AG09309 (cell line): ENCODE measurements around the gene EPHB4.
A peak's percentile ranks its signal among the peaks of the same experiment; 100 is the strongest.
"Not testable (repeated sequence)": the region's sequence is repeated elsewhere in the genome, so short reads cannot be mapped to it uniquely, and the experiment has no call there.

Source experiments
- DNase-seq: peaks from one replicate; pipeline ENCODE4 v3.0.0-alpha.2; 2010; ENCODE audit warnings: low read depth
- H3K4me3 ChIP-seq: 2 replicates; pipeline ENCODE4 v1.5.1; 2011; ENCODE audit warnings: mild to moderate bottlenecking, low read depth, low read length, moderate library complexity; ENCODE audit not compliant: control insufficient read depth
- CTCF ChIP-seq: IDR thresholded peaks from 2 replicates; pipeline ENCODE4 v1.5.1; 2011; ENCODE audit warnings: mild to moderate bottlenecking, low read depth, low read length, inconsistent platforms; ENCODE audit not compliant: insufficient read depth, control insufficient read depth; ENCODE audit errors: missing control alignments

EPHB4 gene

GRCh38 chr7:100808354-100808875, 18.9 kb downstream of the EPHB4 start:
- no peak for TF ChIP-seq CTCF
- DNase-seq, result no peak
- no peak overlapping the region for H3K4me3 ChIP-seq

- not testable (repeated sequence) for H3K4me3 ChIP-seq, DNase-seq
Observed at GRCh38 chr7:100806883-100807282, 20.4 kb downstream of the EPHB4 start.

GRCh38 chr7:100806276-100806675, 21.0 kb downstream of the EPHB4 start:
- no peak for TF ChIP-seq CTCF
- no peak overlapping the region for H3K4me3 ChIP-seq
- no peak for DNase-seq

GRCh38 chr7:100804681-100805431, 22.5 kb downstream of the EPHB4 start:
- TF ChIP-seq CTCF, result no peak
- no peak for DNase-seq
- no peak overlapping the region for H3K4me3 ChIP-seq

GRCh38 chr7:100803398-100804161, 23.7 kb downstream of the EPHB4 start:
- DNase-seq, result peak; percentile 63
- no peak overlapping the region for H3K4me3 ChIP-seq

GRCh38 chr7:100802951-100803350, 24.4 kb downstream of the EPHB4 start:
- no peak for TF ChIP-seq CTCF
- no peak for DNase-seq
- no peak overlapping the region for H3K4me3 ChIP-seq

More at GRCh38 chr7:100803398-100804161, 23.7 kb downstream of the EPHB4 start:
- no peak for TF ChIP-seq CTCF
